A549 (cell line): Measurements from ENCODE around the gene ZC3H4. TPM values are rescaled to one million over a fixed set of nuclear protein-coding genes. Genes with fewer than 3 reads are reported as not detected.

Source experiments
- ATAC-seq, 2 experiments: fragments of 200-7000 bp in 1 of 2; fragments of >200 bp in 1 of 2; cut with Nextera tagmentation in 1 of 2; cut with Tn5 transposase in 1 of 2; 3 replicates each; pipeline versions ENCODE4 v1.8.0 to v1.9.1; 2018 to 2020; ENCODE audit warnings: mild to moderate bottlenecking in 1 of 2, moderate library complexity in 1 of 2
- CTCF ChIA-PET: fragments of 300-600 bp; sonication (Branson Sonifier 250); formaldehyde crosslinking; extraction: SDS; loops from one replicate; lab custom pipeline; 2021; ENCODE audit warnings: antibody characterized with exemption, inconsistent platforms; lab: Yijun Ruan, JAX
- POLR2A ChIA-PET: fragments of 350-600 bp; formaldehyde crosslinking; extraction: SDS; loops from one replicate; lab custom pipeline; 2021; ENCODE audit warnings: antibody characterized with exemption, inconsistent platforms; lab: Yijun Ruan, JAX
- DNase-seq, 2 experiments: peaks; one replicate each; pipeline versions ENCODE4 v3.0.0 to v3.0.0-alpha.2; 2011 to 2016; ENCODE audit warnings: low read depth in 1 of 2, low spot score in 1 of 2
- FAIRE-seq: peaks from 2 replicates; lab custom pipeline; 2011; peaks lifted over from hg19 to GRCh38; lab: Jason Lieb, UNC
- H3K27ac ChIP-seq, 2 experiments: fragments of >200 bp; sonication (Bioruptor Twin); formaldehyde crosslinking; 3 replicates each; pipeline ENCODE4 v1.5.1; 2016 to 2017
- H3K4me1 ChIP-seq: fragments of >200 bp; sonication (Bioruptor Twin); formaldehyde crosslinking; 3 replicates; pipeline ENCODE4 v1.6.1; 2016
- H3K4me2 ChIP-seq: fragments of >200 bp; sonication (Bioruptor Twin); formaldehyde crosslinking; 3 replicates; pipeline ENCODE4 v1.6.1; 2016
- H3K4me3 ChIP-seq: fragments of >200 bp; sonication (Bioruptor Twin); formaldehyde crosslinking; 3 replicates; pipeline ENCODE4 v1.5.1; 2016
- H3K9me3 ChIP-seq: fragments of >200 bp; sonication (Bioruptor Twin); formaldehyde crosslinking; 3 replicates; pipeline ENCODE4 v1.6.1; 2016
- CBX2 ChIP-seq: fragments of 200-600 bp; sonication (generic); IDR thresholded peaks from 2 replicates; pipeline ENCODE4 v1.6.1; 2016; ENCODE audit warnings: low read depth, mild to moderate bottlenecking, borderline replicate concordance
- CEBPB ChIP-seq, 2 experiments: fragments of >200 bp in 1 of 2; sonication (Bioruptor Twin) in 1 of 2; formaldehyde crosslinking in 1 of 2; IDR thresholded peaks; 2 replicates each; pipeline ENCODE4 v1.6.1; 2012 to 2016
- EHF ChIP-seq: fragments of 250-450 bp; sonication (Bioruptor Pico); IDR thresholded peaks from 2 replicates; pipeline ENCODE4 v1.5.0; 2020; ENCODE audit warnings: mild to moderate bottlenecking
- EP300 ChIP-seq, 2 experiments: fragments of >200 bp; sonication (Bioruptor Twin); formaldehyde crosslinking; IDR thresholded peaks; 2 replicates in 1 of 2; 3 replicates in 1 of 2; pipeline ENCODE4 v1.6.1; 2016 to 2017
- ESRRA ChIP-seq: fragments of 150-350 bp; IDR thresholded peaks from 2 replicates; pipeline ENCODE4 v1.6.1; 2014; ENCODE audit warnings: mild to moderate bottlenecking, low read length, borderline replicate concordance
- FOXS1 ChIP-seq: fragments of 250-450 bp; sonication (Bioruptor Pico); IDR thresholded peaks from 2 replicates; pipeline ENCODE4 v1.5.0; 2020; ENCODE audit warnings: mild to moderate bottlenecking, moderate library complexity
- HDAC2 ChIP-seq: fragments of 200-600 bp; sonication (generic); IDR thresholded peaks from 2 replicates; pipeline ENCODE4 v1.6.1; 2016
- HOXB13 ChIP-seq: fragments of 250-450 bp; sonication (Bioruptor Pico); IDR thresholded peaks from 2 replicates; pipeline ENCODE4 v1.5.0; 2020; ENCODE audit warnings: low read depth, mild to moderate bottlenecking, moderate library complexity
- JUNB ChIP-seq: fragments of >200 bp; sonication (Bioruptor Twin); formaldehyde crosslinking; IDR thresholded peaks from 2 replicates; pipeline ENCODE4 v1.6.1; 2016
- MAZ ChIP-seq: fragments of 150-350 bp; IDR thresholded peaks from 2 replicates; pipeline ENCODE4 v1.6.1; 2014; ENCODE audit warnings: antibody characterized with exemption, low read depth, low read length, borderline replicate concordance
- NFE2L2 ChIP-seq: fragments of 150-350 bp; conservative IDR thresholded peaks from 2 replicates; pipeline ENCODE4 v1.6.1; 2014; ENCODE audit warnings: low read length
- PBX3 ChIP-seq: IDR thresholded peaks from 2 replicates; pipeline ENCODE4 v1.6.1; 2012
- PHF8 ChIP-seq: fragments of 200-600 bp; sonication (generic); IDR thresholded peaks from 2 replicates; pipeline ENCODE4 v1.6.1; 2016; ENCODE audit warnings: low read depth, mild to moderate bottlenecking, antibody characterized with exemption, moderate library complexity, borderline replicate concordance
- POLR2AphosphoS2 ChIP-seq: conservative IDR thresholded peaks from 2 replicates; pipeline ENCODE4 v1.6.1; 2012; ENCODE audit warnings: low read length, improper control_type of control experiment, inconsistent platforms
- RAD21 ChIP-seq, 2 experiments: fragments of >200 bp in 1 of 2; sonication (Bioruptor Twin) in 1 of 2; formaldehyde crosslinking in 1 of 2; IDR thresholded peaks in 1 of 2; conservative IDR thresholded peaks in 1 of 2; 2 replicates in 1 of 2; 3 replicates in 1 of 2; pipeline ENCODE4 v1.6.1; 2012 to 2018; ENCODE audit warnings: inconsistent platforms in 1 of 2
- SMC3 ChIP-seq: fragments of >200 bp; sonication (Bioruptor Twin); formaldehyde crosslinking; IDR thresholded peaks from 3 replicates; pipeline ENCODE4 v1.6.1; 2018; ENCODE audit warnings: inconsistent platforms
- SREBF2 ChIP-seq: fragments of 450-650 bp; IDR thresholded peaks from 2 replicates; pipeline ENCODE4 v1.6.1; 2014; ENCODE audit warnings: mild to moderate bottlenecking, moderate library complexity
- TP53 ChIP-seq: fragments of 250-450 bp; sonication (Bioruptor Pico); IDR thresholded peaks from 2 replicates; pipeline ENCODE4 v1.5.0; 2021; ENCODE audit warnings: mild to moderate bottlenecking, moderate library complexity
- ZFP36 ChIP-seq: fragments of 450-650 bp; IDR thresholded peaks from 2 replicates; pipeline ENCODE4 v1.6.1; 2014; ENCODE audit warnings: borderline replicate concordance; ENCODE audit not compliant: partially characterized antibody
- ZSCAN20 ChIP-seq: fragments of 250-450 bp; sonication (Bioruptor Pico); IDR thresholded peaks from 2 replicates; pipeline ENCODE4 v1.8.0; 2022; ENCODE audit warnings: mild to moderate bottlenecking, moderate library complexity
- WGBS: methylation state at CpG from one replicate; pipeline ENCODE4 v1.1.6; 2017; ENCODE audit errors: missing lambda C conversion rate; 5-methylcytosine and 5-hydroxymethylcytosine counted together
- polyA plus RNA-seq, 4 experiments: library from polyadenylated mRNA; depleted of rRNA in 3 of 4; stranded (reverse); fragments of >200 nt; fragmentation: RNase III in 1 of 4; extraction: RNeasy Plus Mini Kit Qiagen cat#74134 plus additional on column Dnase treatment in 1 of 4; gene quantifications; 2 replicates in 3 of 4; 3 replicates in 1 of 4; pipeline ENCODE4 v1.2.3, GENCODE V29; 2011 to 2017
- TF ChIP-seq, protein P1 (sequence below): fragments of 250-450 bp; sonication (Bioruptor Pico); IDR thresholded peaks from 2 replicates; pipeline ENCODE4 v1.5.0; 2021; ENCODE audit warnings: mild to moderate bottlenecking, moderate library complexity, borderline replicate concordance
- TF ChIP-seq, protein P2 (sequence below): fragments of >200 bp; sonication (Bioruptor Twin); formaldehyde crosslinking; IDR thresholded peaks from 3 replicates; pipeline ENCODE4 v1.6.1; 2016
- TF ChIP-seq, protein P3 (sequence below): fragments of >200 bp; sonication (Bioruptor Twin); formaldehyde crosslinking; IDR thresholded peaks from 3 replicates; pipeline ENCODE4 v1.5.1; 2016
- TF ChIP-seq, protein P4 (sequence below): IDR thresholded peaks from 2 replicates; pipeline ENCODE4 v1.6.1; 2012; ENCODE audit warnings: low read depth, borderline replicate concordance

Gene ZC3H4
- polyA plus RNA-seq, 2 of the 4 experiments (the other 2 are of a cell fraction), result 7.7 to 33.4 TPM

- CTCF ChIA-PET, result interaction anchor here (0.8 to 11.2 kb wide), 7 partner anchors 10 to 212 kb away, joined by 3 to 127 read pairs (median 5); partner anchors contain the start of gene NPAS1
- Histone ChIP-seq H3K9me3 (no peaks in the 10 kb centered on the region), H3K4me2 (peak overlapping the region; percentile 36; the same call in 2 of the 3 replicates), H3K4me1 (peaks cover 15% of the 10 kb centered on the region), H3K4me3 (no peak overlapping the region), H3K27ac (no peak overlapping the region)
- no peak for FAIRE-seq
- 20% methylated on average over 16 of the region's 17 CpGs for WGBS
- ATAC-seq, result peak; percentile 62 to 66
- peak; percentile 67 to 88 for DNase-seq
- TF ChIP-seq, protein P1, sequence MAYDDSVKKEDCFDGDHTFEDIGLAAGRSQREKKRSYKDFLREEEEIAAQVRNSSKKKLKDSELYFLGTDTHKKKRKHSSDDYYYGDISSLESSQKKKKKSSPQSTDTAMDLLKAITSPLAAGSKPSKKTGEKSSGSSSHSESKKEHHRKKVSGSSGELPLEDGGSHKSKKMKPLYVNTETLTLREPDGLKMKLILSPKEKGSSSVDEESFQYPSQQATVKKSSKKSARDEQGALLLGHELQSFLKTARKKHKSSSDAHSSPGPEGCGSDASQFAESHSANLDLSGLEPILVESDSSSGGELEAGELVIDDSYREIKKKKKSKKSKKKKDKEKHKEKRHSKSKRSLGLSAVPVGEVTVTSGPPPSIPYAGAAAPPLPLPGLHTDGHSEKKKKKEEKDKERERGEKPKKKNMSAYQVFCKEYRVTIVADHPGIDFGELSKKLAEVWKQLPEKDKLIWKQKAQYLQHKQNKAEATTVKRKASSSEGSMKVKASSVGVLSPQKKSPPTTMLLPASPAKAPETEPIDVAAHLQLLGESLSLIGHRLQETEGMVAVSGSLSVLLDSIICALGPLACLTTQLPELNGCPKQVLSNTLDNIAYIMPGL (CRISPR knock-in tag), result no peak
- TF ChIP-seq EP300 (IDR thresholded peaks at IDR 0.05) (no peak), PHF8 (no peak), RAD21 (conservative IDR thresholded peaks at IDR 0.05 in 1 of 2, IDR thresholded peaks at IDR 0.05 in 1 of 2) (peak; percentile 67 to 70), HOXB13 (CRISPR knock-in tag) (no peak), NFE2L2 (no peak), CBX2 (no peak), FOXS1 (CRISPR knock-in tag) (no peak), POLR2AphosphoS2 (no peak), TP53 (no peak), ZSCAN20 (CRISPR knock-in tag) (no peak), CEBPB (IDR thresholded peaks at IDR 0.05) (no peak), SREBF2 (no peak), ESRRA (no peak), JUNB (no peak), SMC3 (peak; percentile 79), ZFP36 (no peak), MAZ (no peak), EHF (CRISPR knock-in tag) (no peak)
- TF ChIP-seq, protein P2, sequence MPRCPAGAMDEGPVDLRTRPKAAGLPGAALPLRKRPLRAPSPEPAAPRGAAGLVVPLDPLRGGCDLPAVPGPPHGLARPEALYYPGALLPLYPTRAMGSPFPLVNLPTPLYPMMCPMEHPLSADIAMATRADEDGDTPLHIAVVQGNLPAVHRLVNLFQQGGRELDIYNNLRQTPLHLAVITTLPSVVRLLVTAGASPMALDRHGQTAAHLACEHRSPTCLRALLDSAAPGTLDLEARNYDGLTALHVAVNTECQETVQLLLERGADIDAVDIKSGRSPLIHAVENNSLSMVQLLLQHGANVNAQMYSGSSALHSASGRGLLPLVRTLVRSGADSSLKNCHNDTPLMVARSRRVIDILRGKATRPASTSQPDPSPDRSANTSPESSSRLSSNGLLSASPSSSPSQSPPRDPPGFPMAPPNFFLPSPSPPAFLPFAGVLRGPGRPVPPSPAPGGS, result no peak
- TF ChIP-seq, protein P3, sequence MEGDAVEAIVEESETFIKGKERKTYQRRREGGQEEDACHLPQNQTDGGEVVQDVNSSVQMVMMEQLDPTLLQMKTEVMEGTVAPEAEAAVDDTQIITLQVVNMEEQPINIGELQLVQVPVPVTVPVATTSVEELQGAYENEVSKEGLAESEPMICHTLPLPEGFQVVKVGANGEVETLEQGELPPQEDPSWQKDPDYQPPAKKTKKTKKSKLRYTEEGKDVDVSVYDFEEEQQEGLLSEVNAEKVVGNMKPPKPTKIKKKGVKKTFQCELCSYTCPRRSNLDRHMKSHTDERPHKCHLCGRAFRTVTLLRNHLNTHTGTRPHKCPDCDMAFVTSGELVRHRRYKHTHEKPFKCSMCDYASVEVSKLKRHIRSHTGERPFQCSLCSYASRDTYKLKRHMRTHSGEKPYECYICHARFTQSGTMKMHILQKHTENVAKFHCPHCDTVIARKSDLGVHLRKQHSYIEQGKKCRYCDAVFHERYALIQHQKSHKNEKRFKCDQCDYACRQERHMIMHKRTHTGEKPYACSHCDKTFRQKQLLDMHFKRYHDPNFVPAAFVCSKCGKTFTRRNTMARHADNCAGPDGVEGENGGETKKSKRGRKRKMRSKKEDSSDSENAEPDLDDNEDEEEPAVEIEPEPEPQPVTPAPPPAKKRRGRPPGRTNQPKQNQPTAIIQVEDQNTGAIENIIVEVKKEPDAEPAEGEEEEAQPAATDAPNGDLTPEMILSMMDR, result peak; percentile 91
- POLR2A ChIA-PET, result interaction anchor here (1.0 kb wide), 1 partner anchor 224 kb away, joined by 8 read pairs; the partner anchor contains the start of gene CCDC9
Observed at GRCh38 chr19:47032171-47032811, 81.3 kb downstream of the ZC3H4 start.

GRCh38 chr19:47028195-47028601 is 85.4 kb downstream of the ZC3H4 start:
- no peak for ATAC-seq
- POLR2A ChIA-PET, result no interaction called here

More at GRCh38 chr19:47028195-47028601, 85.4 kb downstream of the ZC3H4 start:
- no peak overlapping the region for H3K27ac ChIP-seq
- no peaks in the 10 kb centered on the region for H3K9me3 ChIP-seq
- TF ChIP-seq PBX3 (no peak), HDAC2 (no peak)
- TF ChIP-seq, protein P4, sequence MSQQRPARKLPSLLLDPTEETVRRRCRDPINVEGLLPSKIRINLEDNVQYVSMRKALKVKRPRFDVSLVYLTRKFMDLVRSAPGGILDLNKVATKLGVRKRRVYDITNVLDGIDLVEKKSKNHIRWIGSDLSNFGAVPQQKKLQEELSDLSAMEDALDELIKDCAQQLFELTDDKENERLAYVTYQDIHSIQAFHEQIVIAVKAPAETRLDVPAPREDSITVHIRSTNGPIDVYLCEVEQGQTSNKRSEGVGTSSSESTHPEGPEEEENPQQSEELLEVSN, result no peak
- WGBS, result 38% methylated on average over 10 of the region's 14 CpGs
- CTCF ChIA-PET, result interaction anchor here (1.3 to 11.2 kb wide), 4 partner anchors 8 to 96 kb away, joined by 5 to 127 read pairs (median 6); partner anchors contain the start of gene NPAS1
- H3K4me1 ChIP-seq, result peaks cover 2% of the 10 kb centered on the region; the same call in 2 of the 3 replicates
- no peak overlapping the region for H3K4me3 ChIP-seq
- no peak for DNase-seq
- no peak for FAIRE-seq
- no peak overlapping the region for H3K4me2 ChIP-seq
